ENCODE measurements around the gene DNM1.

The DNM1 gene

DNA sequence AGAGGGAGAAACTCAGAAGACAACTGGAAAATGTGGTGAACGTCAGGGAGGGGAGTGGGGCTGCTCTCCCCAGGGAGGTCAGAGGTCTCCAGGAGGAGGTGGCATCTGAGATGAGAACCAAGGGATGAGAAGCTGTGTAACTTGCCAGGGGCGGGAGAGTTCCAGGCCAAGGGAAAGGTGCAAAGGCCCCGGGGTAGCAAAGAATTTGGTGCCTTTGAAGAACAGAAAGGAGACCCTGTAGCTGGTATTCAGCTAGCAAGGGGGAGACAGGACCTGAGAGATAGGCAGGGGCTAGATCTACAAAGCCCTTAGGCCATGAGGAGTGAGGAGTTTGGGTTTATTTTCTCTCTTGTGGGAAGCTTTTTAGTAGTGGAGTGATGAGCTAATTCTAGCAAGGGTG lies 3.3 kb downstream of the DNM1 start:
- no peak for DNase-seq

- DNase-seq: peak in 1 of 2 experiments; percentile 9
Measured at GRCh38 chr9:128206916-128207910, 4.0 kb downstream of the DNM1 start.

- no peak for DNase-seq
Measured at GRCh38 chr9:128208386-128208785, 5.2 kb downstream of the DNM1 start.

GRCh38 chr9:128208946-128209669 lies 5.9 kb downstream of the DNM1 start:
- no peak for DNase-seq

DNA sequence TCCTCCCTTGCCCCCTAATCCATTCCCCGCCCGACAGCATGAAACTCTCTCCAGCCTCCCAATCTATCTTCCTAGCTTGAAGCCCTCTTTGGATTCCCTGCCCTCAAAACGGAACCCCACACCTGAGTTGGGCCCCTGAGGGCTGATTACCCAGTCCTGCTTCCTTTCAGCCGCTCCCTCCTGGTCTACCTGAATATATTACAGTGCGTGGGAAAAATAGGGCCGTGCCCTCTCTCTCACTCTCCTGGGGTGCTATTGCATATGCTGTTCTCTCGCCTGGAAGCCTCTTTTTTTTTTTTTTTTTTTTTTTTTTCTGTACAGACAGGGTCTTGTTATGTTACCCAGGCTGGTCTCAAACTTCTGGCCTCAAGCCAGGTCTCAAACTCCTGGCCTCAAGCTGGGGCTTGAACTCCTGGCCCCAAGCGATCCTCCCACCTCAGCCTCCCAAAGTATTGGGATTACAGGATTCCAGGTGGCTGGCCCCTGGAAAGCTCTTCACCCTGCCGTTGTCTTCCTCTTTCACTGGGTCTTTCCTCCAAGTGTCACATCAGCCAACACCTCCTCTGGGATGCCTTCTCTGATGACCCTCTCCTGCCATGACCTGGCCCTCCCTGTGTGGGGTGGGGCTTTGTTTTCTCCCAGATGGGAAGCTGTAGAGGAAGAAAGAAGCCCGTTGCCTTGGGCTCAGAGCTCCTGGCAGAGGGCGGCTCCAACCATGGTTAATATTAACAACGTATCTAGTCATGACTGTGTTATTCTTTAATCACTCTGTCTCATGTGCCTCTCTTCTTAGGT lies 8.2 kb downstream of the DNM1 start:
- no peak for DNase-seq

DNA sequence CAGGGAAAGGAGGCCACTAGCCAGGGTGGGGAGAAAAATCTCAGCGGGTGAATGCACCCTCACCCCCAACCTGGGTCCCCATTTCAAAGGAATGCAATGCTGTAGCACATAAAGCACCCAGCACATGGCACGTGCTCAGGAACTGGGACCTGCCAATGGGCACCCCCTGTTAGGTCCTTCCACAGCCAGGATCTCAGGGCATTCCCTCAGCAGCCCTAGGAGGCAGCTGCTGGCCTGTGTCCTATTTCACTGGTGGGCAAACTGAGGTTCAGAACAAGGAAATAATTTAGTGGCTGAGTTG lies 8.8 kb downstream of the DNM1 start:
- no peak for DNase-seq

GRCh38 chr9:128213746-128214497 lies 10.7 kb downstream of the DNM1 start:
- no peak for DNase-seq

- no peak for DNase-seq
Measured at GRCh38 chr9:128214571-128215490, 11.7 kb downstream of the DNM1 start.

DNA sequence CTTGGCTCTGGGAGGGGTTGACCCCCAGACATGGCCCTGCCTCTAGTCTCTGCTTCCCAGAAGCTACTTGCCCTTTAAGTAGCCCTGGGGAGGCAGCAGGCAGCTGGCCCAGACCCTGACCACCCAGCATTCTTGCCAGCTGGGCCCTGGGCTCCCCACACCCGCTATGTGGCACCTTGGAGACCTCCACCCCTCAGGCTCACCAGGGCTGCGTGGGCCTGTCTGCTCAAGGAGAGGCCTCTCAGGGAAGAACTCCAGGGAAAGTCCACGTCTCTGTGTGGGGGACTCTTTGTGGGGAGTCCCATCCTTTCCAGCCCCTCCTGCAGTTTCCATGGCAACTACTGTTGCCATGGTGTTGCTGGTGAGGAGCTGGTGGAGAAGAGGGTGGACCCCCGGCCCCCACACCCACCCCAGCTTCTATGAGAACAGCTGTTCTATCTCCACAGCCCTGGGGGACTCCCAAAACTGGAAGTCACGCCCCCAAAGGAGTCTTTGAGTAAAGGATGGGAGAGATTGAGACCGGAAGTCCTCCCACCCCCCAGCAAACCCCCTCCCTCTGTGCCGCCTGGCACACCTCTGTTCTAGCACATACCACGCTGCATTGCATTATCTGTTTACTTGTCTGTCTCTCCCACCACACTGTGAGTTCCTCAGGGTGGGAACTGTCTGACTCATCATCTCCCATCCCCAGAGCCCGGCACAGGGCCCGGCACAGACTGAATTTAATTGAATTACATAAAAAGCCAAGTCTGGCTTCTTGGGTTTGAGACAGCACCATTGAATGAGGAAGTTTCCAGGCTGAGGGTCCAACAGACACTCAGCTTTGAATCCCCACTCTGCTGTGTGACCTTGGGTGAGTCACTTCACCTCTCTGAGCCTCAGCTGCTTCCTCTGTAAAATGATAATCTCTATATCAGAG lies 12.6 kb downstream of the DNM1 start:
- no peak for DNase-seq

GRCh38 chr9:128216781-128217553 lies 13.8 kb downstream of the DNM1 start:
- no peak for DNase-seq

DNA sequence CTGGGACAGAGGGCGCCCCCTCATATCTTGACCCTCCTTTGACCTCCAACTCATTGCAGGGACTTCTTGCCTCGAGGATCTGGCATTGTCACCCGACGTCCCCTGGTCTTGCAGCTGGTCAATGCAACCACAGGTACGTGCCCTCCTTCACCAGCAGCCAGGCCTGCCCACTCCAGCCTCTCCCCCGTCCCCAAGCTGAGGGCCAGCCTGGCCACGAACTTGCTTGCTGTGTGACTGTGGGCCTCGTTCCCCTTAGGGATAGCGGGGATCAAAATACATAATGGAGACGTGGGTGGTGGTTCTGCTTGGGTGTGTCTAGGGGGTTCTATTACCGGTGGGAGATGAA lies 15.0 kb downstream of the DNM1 start:
- DNase-seq: no peak

DNA sequence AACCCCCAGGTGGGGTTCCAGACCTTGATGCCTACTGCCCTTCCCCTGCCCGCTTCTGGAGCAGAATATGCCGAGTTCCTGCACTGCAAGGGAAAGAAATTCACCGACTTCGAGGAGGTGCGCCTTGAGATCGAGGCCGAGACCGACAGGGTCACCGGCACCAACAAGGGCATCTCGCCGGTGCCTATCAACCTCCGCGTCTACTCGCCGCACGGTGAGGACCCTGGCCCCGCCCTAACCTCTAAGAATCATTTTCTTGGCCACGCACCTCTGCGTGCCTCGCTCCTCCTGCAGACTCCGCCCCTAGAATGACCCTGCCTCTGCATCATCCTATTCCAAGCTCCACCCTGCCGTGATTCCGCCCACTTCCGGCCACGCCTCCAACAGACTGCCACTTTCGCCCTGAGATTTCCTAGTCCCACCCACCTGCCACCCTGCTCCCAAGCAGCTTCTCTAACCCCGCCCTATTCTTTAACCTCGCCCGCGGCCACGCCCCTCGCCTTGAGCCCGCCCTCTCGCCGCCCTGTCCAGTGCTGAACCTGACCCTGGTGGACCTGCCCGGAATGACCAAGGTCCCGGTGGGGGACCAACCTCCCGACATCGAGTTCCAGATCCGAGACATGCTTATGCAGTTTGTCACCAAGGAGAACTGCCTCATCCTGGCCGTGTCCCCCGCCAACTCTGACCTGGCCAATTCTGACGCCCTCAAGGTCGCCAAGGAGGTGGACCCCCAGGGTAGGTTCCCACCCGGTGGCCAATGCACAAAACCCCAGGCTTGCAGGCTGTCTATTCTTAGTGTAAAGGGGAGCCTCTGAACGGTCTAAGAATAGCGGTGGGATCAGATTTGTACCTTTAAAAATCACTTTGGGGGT lies 15.6 kb downstream of the DNM1 start:
- peak; percentile 88 to 93 for DNase-seq

- DNase-seq: no peak
Measured at GRCh38 chr9:128219831-128220230, 16.7 kb downstream of the DNM1 start.

DNA sequence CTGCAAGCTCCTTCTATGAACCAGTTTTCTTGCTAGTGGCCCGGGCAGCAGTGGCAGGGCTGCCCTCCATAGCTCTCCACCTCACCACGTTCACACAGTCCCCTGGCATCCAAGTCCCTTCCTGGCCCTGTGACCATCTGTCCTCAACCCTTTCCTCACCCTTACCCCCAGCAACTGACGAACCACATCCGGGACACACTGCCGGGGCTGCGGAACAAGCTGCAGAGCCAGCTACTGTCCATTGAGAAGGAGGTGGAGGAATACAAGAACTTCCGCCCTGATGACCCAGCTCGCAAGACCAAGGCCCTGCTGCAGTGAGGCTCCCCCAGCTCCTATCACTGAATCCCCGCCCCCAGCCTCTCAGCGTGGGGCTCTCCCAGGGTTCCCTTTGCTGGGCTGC lies 18.8 kb downstream of the DNM1 start:
- no peak for DNase-seq

- no peak for DNase-seq
Measured at GRCh38 chr9:128222880-128223670, 19.9 kb downstream of the DNM1 start.

DNA sequence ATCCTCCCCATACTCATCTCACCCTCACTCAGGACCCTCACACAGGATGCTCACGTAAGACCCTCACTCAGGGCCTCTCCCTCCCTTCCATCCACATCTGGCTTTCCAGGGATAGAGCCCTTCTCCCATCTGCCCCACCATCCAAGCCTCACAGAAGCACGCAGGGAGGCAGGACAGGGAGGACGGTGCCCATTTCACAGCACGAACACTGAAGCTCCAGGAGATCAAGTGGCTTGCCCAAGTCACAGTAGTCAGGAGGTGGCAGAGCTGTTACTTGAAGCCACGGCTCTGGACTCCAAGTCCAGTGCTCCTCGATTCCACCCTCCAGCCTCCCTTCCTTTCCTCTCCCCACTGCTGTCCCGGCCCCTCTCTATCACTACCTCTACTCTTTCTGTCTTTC lies 21.7 kb downstream of the DNM1 start:
- no peak for DNase-seq

DNA sequence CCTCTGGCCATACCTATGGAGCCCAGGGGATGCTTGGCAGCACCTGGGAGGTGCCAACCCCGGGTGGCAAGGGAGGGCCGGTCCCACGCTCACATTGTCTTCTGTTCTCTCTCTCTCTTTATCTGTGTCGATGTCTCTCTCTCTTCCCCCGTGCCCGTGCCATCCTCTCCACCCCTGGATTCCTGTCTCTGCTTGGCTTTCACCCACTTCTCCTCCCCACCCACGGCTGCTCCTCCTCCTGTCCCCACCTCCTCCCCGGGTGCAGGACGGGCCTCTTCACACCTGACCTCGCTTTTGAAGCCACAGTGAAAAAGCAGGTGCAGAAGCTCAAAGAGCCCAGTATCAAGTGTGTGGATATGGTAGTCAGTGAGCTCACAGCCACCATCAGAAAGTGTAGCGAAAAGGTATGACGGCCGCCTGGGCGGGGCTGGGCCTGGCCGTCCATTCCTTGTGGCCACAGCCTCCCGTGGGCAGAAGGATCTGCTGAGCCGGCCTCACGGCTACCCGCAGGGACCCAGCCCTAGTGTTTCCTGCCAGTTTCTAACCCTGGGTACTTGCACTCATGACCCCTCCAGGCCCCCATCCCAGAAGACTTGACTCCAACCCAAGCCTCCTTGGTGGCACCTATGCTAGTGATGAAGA lies 22.7 kb downstream of the DNM1 start:
- no peak for DNase-seq
